ENCODE measurements around the gene NUP160.
"Not testable (repeated sequence)": the region's sequence is repeated elsewhere in the genome, so short reads cannot be mapped to it uniquely, and the experiment has no call there.

NUP160 gene

DNA sequence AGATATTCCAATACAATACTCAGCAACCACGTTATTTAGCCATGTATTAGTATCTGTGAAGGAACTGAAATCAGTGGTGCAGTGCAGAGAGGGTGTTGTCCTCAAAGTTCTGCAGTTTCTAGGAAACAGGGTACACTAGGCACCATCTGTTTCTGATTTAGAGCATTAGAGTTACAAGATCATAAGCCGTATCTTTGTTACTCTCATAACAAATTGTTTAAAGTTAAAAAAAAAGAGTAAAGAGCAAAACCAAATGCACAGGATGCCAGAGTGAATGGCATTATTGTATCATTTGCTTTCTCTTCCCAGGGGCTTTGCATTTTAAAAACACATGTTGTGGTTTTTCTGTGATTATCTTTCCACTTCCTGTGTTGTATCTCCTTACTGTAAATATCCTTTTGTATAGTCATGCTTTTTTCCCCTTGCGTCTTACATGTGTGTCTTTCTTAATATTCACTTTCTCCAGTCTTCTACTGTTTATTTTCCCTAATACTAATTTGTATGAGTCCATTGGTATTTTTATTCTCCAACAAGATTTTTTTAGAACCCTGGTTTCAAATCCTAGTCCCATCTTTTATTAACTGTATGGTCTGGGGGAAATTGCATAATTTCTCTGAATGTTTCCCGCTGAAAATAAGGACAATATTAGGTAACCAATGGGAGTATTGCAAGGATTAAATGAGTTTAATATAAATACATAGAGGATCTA, 15.2 kb upstream of the NUP160 start:
- DNase-seq: no peak

DNA sequence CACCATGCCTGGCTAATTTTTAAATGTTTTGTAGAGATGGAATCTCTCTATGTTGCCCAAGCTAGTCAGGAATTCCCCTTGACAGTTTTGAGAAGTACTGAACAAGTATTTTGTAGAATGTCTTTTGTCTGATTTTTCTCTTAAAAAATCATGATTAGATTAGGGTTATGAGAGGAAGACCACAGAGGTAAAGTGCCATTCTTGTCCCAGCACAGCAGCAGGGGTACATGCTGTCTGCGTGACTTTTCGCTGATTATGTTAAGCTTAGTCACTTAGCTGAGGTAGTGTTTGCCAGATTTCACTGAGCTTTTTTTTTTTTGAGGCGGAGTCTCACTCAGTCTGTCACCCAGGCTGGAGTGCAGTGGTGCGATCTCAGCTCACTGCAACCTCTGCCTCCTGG, 13.6 kb upstream of the NUP160 start:
- no peak for DNase-seq

DNA sequence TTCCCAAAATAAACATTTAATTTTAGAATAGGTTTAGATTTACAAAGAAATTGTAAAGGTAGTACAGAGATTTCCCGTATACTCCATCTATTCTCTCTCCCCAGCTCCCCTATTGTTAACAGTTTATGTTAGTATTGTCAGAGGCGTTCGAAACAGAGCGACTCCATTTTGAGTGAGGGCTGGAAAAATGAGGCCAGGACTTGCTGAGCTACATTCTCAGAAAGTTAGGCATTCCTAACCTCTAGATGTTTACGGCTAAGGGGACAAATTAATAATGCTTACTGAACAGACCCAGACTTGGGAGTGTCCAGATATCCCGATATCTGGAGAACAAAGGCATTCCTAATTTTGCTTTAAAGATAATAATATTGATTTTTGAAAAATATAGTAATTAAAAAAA, 12.4 kb upstream of the NUP160 start:
- no peak for DNase-seq

DNA sequence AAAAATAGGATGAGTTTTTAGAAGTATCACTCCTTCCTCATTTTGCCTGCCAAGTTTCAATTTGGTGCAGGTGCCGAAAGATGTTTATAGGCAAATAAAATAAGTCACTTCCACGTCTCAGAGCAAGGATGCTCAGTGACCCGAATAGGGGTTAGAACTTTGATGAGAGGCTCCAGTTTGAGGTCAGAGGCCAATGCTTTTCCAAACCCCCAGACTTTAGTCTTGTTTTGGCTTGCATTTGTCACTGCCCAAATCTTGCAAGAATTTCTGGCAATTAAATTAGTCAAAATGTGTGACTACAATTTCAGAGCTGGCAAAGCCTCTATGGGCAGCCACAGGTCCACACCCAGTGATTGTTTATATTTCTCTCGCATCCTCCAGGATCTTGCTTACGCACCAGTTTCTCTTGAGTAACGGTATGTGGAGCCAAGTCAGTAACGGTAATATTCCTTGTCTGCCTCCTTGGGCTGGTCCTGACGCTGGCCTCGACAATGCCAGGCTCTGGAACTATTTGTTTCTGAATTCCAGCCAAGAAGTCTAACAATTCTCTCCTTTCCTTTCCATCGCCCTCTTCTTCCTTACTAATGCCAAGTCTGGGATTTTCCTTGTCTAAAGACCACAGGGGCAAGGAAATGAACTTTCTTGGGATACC, 9.9 kb upstream of the NUP160 start:
- no peak for DNase-seq

DNA sequence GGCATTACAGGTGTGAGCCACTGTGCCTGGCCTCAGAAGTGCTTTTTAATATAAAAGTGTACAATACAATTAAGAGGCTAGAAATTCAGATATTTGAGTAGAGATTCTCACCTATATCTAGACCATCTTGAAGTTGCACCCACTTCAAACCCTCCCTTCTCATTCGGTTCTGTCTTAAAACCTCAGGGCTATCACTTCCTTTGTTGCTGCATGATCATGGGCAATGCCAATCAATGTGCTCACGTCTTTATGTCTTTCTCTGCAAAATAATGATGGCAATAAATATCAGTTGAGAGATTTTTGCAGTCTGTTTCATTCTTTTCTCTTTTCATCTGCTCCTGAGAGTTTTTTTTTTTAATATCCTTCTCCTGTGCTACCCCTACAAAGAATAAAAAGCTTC, 9.3 kb upstream of the NUP160 start:
- no peak for DNase-seq

DNA sequence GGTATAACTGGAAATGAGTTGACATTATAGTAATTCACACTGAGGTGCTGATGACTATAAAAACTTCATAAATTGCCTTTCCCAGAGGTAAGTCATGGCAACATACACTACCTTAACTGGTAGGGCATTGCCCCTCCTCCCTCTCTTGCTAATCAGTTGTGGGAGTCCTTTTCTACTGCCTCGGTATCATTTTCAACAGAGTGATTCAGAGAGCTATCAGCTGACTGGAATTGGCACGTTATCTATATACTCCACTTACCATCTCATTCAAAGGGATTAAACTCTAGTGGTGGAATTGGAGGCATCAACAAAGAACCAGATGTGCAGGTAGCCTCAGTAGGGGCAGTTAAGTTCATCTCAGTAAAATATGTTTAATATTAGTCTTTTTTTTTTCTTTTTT, 8.0 kb upstream of the NUP160 start:
- DNase-seq: no peak

DNA sequence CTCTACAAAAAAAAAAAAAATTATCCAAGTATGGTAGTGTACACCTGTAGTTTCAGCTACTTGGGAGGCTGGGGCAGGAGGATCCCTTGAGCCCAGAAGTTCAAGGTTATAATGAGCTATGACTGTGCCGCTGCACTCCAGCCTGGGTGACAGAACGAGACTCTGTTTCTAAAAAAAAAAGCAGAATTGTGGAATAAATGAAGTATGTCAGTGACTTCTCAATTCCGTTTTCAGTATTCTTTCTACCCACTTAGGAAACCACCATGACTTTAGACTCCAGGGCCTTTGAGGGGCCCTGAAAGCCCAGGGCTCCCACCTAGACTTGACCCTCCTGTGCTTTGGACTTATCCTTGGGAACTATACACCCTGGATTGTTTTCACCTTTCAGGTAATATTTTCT, 6.5 kb upstream of the NUP160 start:
- DNase-seq: no peak

DNA sequence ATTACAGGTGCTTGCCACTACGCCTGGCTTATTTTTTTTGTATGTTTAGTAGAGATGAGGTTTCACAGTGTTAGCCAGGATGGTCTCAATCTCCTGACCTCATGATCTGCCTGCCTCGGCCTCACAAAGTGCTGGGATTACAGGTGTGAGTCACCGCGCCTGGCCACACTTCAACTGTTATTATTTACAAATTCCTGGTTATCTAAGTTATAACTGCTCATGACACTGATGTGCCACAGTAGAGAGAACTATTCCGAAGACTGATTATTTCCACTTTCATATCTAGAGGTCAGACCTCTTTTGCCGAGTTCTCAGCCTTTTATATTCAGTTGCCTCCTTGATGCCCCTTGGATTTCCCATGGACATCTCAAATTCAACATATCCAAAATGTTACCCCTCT, 3.9 kb upstream of the NUP160 start:
- no peak for DNase-seq

DNA sequence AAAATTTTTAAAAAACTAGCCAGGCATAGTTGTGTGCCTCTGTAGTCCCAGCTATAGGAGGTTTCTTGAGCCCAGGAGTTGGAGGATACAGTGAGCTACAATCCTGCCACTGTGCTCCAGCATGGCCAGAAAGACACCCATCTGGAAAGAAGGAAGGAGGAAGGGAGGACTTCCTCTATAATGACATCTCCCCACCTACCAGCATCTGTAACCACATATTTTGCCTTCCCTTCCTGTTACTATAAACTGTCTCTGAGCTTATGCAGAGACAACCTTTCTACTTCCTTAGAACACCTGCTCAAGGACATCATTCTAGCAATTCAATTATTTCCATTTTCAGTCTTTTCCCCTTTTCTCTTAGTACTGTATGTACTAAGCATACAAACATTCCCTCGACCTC, 2.2 kb upstream of the NUP160 start:
- DNase-seq: no peak

DNA sequence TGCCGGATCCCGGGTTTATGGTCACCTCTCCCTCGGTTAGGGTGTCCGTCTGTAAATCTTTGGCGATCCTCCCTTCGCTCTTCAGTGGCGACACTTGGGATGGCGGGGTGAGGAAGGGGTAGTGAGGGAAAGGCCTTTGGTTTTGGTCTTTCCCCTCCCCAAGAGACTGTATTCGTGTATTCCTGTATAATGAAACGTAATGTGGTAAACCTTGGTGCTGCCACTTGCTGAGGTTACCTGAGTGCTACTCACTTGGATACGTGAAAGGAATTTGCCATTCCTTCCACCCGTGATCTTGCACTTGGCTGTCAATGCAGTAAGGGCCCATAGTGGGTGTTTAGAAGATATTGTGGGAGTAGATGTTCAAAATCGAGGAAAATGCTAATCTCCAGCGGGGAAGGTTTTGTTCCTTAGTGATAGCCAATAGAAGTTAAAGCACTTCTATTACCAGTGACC, 578 bp upstream of the NUP160 start:
- no peak for DNase-seq

DNA sequence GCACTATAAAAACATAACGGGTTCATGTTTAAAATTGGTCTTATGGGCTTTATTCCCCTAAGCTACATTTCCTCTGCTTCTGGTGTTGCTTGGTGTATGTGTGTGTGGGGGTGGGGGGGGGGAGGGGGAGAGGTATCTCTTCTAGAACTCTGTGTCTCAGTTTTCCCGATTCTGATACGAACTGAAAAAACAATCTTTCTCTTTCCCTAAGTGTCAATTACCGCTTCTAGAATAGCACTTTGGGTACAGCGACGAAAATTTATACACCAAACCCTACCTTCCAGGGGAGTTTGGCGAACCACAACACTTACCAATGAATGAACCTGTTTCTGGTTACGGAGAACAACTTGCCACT, 636 bp downstream of the NUP160 start:
- DNase-seq: no peak

DNA sequence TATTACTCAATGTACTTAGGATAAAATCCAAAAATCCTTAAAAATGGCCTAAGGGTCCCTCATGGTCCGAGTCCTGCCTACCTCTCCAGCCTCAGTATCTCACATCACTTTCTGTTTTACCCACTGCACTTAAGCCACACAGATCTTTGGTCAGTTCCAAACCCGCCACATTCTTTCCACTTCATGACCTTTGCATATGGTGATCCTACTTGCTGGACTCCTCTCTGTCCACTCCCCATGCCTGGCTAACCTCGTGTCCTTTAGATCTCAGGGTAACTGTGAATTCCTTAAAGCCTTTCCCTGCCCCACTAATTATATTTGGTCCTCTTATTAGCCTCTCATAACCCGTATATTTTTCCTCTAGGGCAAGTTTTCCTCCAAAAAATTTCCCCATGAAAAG, 1.2 kb downstream of the NUP160 start:
- DNase-seq: no peak

DNA sequence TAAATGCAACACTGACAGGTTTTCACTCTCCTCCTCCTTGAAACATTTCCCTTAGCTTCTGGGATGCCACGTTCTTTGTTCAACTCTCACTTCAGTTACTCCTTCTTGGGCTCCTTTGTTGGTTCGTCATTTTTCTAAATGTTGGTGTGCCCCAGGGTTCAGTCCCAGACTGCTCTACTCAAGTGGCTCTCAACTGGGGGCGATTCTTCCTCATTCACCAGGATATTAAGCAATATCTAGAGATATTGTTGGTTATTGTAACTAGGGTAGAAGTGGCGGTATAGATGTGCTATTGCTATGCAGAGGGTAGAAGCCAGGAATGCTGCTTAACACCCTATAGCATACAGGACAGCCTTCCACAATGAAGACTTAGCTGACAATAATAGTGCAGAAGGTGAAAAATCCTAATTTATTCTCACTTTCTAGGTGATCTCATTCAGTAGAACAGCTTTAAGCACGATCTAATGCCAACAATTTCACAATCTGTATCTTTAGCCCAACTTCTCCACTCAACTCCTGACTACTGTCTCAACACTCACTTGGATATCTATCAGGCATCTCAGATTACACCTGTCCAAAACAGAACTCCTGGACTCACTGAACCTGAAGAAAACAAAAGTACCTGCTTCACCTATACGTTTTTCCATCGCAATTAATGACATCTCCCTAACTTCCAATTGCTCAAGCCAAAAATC, 4.6 kb downstream of the NUP160 start:
- no peak for DNase-seq

DNA sequence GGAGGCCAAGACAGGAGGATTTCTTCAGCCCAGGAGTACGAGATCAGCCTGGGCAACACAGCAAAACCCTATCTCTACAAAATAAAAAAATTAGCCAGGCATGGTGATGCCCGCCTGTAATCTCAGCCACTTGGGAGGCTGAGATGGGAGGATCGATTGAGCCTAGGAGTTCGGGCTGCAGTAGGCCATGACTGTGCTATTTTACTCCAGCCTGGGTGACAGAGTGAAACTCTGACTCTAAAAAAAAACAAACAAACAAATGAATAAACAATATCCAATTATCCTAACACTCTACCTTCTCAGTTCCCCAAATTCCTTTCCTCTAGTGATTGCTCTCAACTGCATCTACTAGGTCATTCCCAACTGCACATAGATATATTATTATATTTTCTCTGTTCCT, 5.4 kb downstream of the NUP160 start:
- DNase-seq: no peak

DNA sequence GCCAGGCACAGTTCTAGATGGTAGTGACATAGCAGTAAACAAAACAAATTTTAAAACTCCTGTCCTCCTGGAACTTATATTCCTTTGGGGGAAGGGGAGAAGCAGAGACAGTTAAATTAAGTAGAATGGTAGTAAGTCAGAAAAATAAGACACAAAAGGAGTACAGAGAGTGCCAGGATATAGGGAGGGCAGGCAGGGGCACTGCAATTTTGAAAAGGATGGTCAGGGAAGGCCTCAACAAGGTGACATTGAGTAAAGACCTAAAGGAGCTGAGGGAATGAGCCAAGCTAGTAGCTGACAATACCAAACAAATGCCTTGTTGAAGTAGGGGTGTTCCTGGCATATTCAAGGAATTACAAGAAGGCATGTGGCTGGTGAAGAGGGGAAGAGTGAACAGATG, 10.2 kb downstream of the NUP160 start:
- DNase-seq: no peak

DNA sequence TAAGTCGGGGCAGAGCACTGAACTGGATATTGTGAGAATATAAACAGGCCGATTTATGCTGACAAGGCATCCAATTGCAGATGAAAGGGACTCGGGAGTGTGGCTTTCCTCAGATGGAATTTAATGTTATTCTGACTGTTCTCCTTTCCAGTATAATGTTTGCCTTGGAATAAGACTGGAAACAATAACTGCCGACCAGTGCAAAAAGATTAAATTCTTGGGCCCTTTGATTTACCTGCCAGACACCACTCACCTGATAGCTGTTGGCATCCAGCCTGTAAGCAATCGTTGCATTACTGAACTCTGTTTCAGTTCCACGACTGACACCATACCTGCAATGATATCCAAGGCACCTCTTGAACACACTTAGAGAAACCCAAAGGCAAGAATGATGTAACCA, 10.9 kb downstream of the NUP160 start:
- no peak for DNase-seq

DNA sequence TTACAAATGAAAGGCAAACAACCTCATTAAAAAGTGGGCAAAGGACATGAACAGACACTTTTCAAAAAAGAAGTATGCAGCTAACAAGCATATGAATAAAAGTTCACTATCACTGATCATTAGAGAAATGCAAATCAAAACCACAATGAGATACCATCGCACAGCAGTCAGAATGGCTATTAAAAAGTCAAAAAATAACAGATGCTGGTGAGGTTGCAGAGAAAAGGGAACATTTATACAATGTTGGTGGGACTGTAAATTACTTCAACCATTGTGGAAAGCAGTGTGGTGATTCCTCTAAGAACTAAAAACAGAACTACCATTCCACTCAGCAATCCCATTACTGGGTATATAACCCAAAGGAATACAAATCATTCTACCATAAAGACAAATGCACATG, 18.1 kb downstream of the NUP160 start:
- not testable (repeated sequence) for DNase-seq

DNA sequence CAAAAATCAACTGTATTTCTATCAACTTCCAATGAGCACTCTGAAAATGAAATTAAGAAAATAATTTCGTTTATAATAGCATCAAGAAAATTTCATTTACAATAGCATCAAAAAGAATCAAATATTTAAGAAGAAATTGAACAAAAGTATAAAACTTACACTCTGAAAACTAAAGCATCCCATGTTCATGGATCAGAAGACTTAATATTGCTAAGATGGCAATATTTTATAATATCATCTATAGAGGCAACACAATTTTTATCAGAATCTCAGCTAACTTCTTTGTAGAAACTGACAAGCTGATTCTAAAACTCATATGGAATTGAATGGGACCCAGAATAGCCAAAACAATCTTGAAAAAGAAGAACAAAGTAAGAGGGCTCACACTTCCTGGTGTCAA, 19.9 kb downstream of the NUP160 start:
- DNase-seq: no peak

DNA sequence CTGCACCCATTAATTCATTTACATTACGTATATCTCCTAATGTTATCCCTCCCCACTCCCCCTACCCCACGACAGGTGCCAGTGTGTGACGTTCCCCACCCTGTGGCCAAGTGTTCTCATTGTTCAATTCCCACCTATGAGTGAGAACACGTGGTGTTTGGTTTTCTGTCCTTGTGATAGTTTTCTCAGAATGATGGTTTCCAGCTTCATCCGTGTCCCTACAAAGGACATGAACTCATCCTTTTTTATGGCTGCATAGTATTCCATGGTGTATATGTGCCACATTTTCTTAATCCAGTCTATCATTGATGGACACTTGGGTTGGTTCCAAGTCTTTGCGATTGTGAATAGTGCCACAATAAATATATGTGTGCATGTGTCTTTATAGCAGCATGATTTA, 25.5 kb downstream of the NUP160 start:
- DNase-seq: not testable (repeated sequence)

DNA sequence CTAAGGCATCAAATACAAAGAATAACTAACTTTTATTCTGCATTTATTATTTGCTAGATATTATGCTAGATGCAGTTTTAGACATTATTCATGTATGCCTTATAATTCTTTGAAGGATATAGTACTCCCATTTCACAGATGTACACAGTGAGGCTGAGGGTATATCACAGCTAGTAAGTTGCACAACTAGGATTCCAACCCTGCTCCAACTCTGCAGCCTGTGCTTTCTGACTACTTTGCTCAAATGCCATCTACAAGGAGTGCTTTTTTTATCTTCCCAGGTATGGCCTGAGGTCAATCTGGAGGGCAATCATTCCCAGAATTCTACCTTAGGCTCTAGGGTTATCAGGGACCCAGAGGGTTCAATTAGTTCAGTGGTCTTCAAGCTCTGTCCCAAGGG, 28.4 kb downstream of the NUP160 start:
- no peak for DNase-seq

DNA sequence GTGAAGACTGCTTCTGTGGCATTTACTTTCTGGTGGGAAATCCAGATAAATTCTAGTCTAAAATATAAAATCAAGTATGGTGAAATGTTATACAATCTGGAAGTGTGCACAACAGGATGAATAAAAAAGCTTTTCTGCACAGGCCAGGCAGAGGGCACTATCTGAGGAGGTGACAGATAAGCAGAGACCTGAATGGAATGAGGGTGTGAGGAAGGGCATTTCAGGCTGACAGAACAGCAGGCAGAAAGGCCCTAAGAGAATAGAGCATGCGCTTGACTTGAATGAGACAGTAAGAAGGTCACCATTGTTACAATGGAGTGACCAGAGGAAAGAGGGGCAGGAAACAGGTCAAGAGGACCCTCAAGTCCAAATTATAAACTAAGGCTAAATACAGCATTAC, 47.4 kb downstream of the NUP160 start:
- DNase-seq: no peak

DNA sequence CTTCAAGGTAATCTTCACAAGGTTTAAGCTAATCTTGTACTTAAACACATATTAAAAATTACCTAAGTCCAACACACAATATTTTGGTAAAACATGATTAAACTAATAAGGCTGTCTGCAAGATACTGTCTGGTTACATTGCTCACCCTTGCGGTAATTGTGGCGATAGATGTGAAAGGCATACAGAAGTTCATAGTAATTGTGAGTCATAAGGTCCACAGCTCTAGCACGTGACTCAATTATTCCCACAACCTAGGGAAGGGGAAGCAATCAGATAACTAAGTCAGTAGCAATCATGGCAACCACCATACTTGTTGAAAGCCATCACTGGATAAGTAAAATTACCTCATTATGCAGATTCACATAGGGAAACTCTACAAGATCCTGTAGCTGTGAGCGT, 50.5 kb downstream of the NUP160 start:
- DNase-seq: no peak

DNA sequence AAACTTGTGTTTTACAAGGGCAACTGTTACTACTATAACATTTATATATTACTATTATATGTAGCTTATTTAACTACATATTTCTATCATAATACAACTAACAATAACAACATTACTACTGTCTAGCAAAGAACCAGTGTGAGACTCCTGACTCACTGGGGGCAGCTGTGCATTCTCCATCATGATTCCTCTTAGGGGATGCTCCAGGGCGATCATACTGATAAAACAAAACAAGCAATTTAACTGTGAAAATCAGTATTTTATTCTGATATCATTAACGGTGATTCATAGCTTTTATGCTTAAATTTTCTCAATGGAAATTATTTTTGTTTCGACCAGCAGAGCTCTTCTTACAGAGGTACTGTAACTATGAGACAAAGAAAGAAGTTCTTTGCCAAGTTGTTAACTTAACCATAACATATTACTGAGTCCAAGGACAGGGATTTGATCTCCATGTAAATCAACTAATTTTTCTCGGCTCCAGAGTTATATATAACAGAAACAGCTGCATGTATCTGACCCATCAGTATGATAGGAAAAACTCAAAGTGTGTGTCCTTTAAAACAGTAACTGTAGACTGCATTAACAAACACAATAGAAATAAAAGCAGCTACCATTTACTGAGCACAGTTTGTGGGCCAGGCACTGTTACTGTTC, 56.2 kb downstream of the NUP160 start:
- DNase-seq: no peak

DNA sequence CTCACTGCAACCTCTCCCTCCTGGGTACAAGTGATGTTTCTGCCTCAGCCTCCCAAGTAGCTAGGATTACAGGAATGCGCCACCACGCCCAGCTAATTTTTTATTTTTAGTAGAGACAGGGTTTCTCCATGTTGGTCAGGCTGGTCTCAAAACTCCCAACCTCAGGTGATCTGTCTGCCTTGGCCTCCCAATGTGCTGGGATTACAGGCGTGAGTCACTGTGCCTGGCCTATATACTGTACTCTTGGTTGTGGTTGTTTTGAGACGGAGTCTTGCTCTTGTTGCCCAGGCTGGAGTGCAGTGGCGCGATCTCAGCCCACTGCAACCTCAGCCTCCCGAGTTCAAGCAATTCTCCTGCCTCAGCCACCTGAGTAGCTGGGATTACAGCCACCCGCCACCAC, 58.1 kb downstream of the NUP160 start:
- DNase-seq: not testable (repeated sequence)
